HG03135 (cell line): ENCODE measurements around the gene MAPRE2.

Experiments
- ATAC-seq: cut with Tn5 transposase; IDR thresholded peaks from one replicate; pipeline ENCODE4 v1.9.1; 2021; ENCODE audit warnings: mild to moderate bottlenecking, moderate library complexity; ENCODE audit not compliant: unreplicated experiment

Gene MAPRE2

GRCh38 chr18:35040988-35041814, at the start of gene MAPRE2:
TSS of gene MAPRE2 (plus strand) at chr18:35041413. CDS start at chr18:35041540, 127 bp downstream.
- peak; percentile 81 for ATAC-seq

GRCh38 chr18:34991561-34991960, 49.7 kb upstream of the MAPRE2 start:
- no peak for ATAC-seq

- ATAC-seq, result no peak
These were observed 47.9 kb upstream of the MAPRE2 start for GRCh38 chr18:34993289-34993688.

GRCh38 chr18:34995746-34996145, 45.5 kb upstream of the MAPRE2 start:
- ATAC-seq, result no peak

GRCh38 chr18:34998661-34999060, 42.6 kb upstream of the MAPRE2 start:
- ATAC-seq, result no peak

- no peak for ATAC-seq
These were observed 41.4 kb upstream of the MAPRE2 start for GRCh38 chr18:34999756-35000289.

- no peak for ATAC-seq
These were observed 40.8 kb upstream of the MAPRE2 start for GRCh38 chr18:35000457-35000856.

GRCh38 chr18:35002120-35002519, 39.1 kb upstream of the MAPRE2 start:
- ATAC-seq, result no peak

GRCh38 chr18:35005963-35006577, 35.1 kb upstream of the MAPRE2 start:
- peak; percentile 85 for ATAC-seq

- no peak for ATAC-seq
These were observed 31.1 kb upstream of the MAPRE2 start for GRCh38 chr18:35010156-35010555.

- ATAC-seq, result no peak
These were observed 30.2 kb upstream of the MAPRE2 start for GRCh38 chr18:35010993-35011392.

GRCh38 chr18:35019933-35020332, 21.3 kb upstream of the MAPRE2 start:
- no peak for ATAC-seq

GRCh38 chr18:35022426-35023001, 18.7 kb upstream of the MAPRE2 start:
- ATAC-seq, result no peak

- no peak for ATAC-seq
These were observed 17.0 kb upstream of the MAPRE2 start for GRCh38 chr18:35024196-35024595.

- ATAC-seq, result no peak
These were observed 16.2 kb upstream of the MAPRE2 start for GRCh38 chr18:35024965-35025364.

GRCh38 chr18:35026407-35027061, 14.7 kb upstream of the MAPRE2 start:
- ATAC-seq, result no peak

- ATAC-seq, result no peak
These were observed 14.0 kb upstream of the MAPRE2 start for GRCh38 chr18:35027206-35027605.

- ATAC-seq, result no peak
These were observed 12.7 kb upstream of the MAPRE2 start for GRCh38 chr18:35028536-35028935.

- ATAC-seq, result no peak
These were observed 12.1 kb upstream of the MAPRE2 start for GRCh38 chr18:35029103-35029502.

GRCh38 chr18:35029770-35030169, 11.4 kb upstream of the MAPRE2 start:
- peak; percentile 74 for ATAC-seq

- peak; percentile 47 for ATAC-seq
These were observed 10.8 kb upstream of the MAPRE2 start for GRCh38 chr18:35030277-35030989.
